GM23338 (cell line): ENCODE data around the gene ICE1. TPM values are rescaled to one million over a fixed set of nuclear protein-coding genes. Genes with fewer than 3 reads are reported as not detected.

Experiments
- ATAC-seq: fragments of 200-7000 bp; cut with Tn5 transposase; 3 replicates; pipeline ENCODE4 v1.9.1; 2020
- DNase-seq: peaks from one replicate; pipeline ENCODE4 v3.0.0-alpha.2; 2015; ENCODE audit warnings: low spot score
- H2AFZ ChIP-seq: fragments of 200-600 bp; sonication (generic); 2 replicates; pipeline ENCODE4 v1.8.0; 2016; ENCODE audit warnings: antibody characterized with exemption, mild to moderate bottlenecking, moderate library complexity
- H3F3A ChIP-seq: fragments of 200-600 bp; sonication (generic); replicated peaks from 2 replicates; pipeline ENCODE4 v1.8.0; 2017; ENCODE audit warnings: antibody characterized with exemption, mixed run types, low read depth
- H3K27ac ChIP-seq: fragments of 200-600 bp; sonication (generic); 2 replicates; pipeline ENCODE4 v1.6.1; 2016; ENCODE audit warnings: low read depth
- H3K27me3 ChIP-seq: fragments of 200-600 bp; sonication (generic); 2 replicates; pipeline ENCODE4 v1.8.0; 2016; ENCODE audit warnings: mild to moderate bottlenecking, mixed run types, moderate library complexity; ENCODE audit not compliant: insufficient read depth
- H3K36me3 ChIP-seq: fragments of 200-600 bp; sonication (generic); 2 replicates; pipeline ENCODE4 v1.8.0; 2016; ENCODE audit warnings: mild to moderate bottlenecking; ENCODE audit not compliant: insufficient read depth
- H3K4me1 ChIP-seq: fragments of 200-600 bp; sonication (generic); 2 replicates; pipeline ENCODE4 v1.8.0; 2016; ENCODE audit warnings: mild to moderate bottlenecking, moderate library complexity; ENCODE audit not compliant: insufficient read depth
- H3K4me2 ChIP-seq: fragments of 200-600 bp; sonication (generic); 2 replicates; pipeline ENCODE4 v1.7.1; 2017; ENCODE audit warnings: mixed run types
- H3K4me3 ChIP-seq: fragments of 200-600 bp; sonication (generic); 2 replicates; pipeline ENCODE4 v1.6.1; 2016; ENCODE audit warnings: mixed run types
- H3K79me2 ChIP-seq: fragments of 200-600 bp; sonication (generic); replicated peaks from 2 replicates; pipeline ENCODE4 v1.8.0; 2017; ENCODE audit warnings: mild to moderate bottlenecking; ENCODE audit not compliant: insufficient read depth
- H3K9me2 ChIP-seq: fragments of 200-600 bp; sonication (generic); 2 replicates; pipeline ENCODE4 v1.8.0; 2017; ENCODE audit not compliant: insufficient read depth
- H4K20me1 ChIP-seq: fragments of 200-600 bp; sonication (generic); replicated peaks from 2 replicates; pipeline ENCODE4 v1.8.0; 2017; ENCODE audit warnings: mild to moderate bottlenecking; ENCODE audit not compliant: insufficient read depth
- H3K27ac Mint-ChIP-seq: 2 replicates; pipeline ENCODE4 v1.8.0; 2020; ENCODE audit warnings: inconsistent platforms, mild to moderate bottlenecking, moderate library complexity, mixed read lengths
- H3K27me3 Mint-ChIP-seq: 3 replicates; pipeline ENCODE4 v1.8.0; 2022; ENCODE audit warnings: low read depth, mild to moderate bottlenecking, moderate library complexity, mixed read lengths, inconsistent platforms; ENCODE audit not compliant: insufficient read depth, poor library complexity
- H3K36me3 Mint-ChIP-seq: 3 replicates; pipeline ENCODE4 v1.8.0; 2021; ENCODE audit warnings: low read depth, mild to moderate bottlenecking, inconsistent platforms, moderate library complexity, mixed read lengths
- H3K4me1 Mint-ChIP-seq: 3 replicates; pipeline ENCODE4 v1.8.0; 2020; ENCODE audit warnings: mild to moderate bottlenecking, inconsistent platforms, mixed read lengths
- H3K4me3 Mint-ChIP-seq: 3 replicates; pipeline ENCODE4 v1.8.0; 2021; ENCODE audit warnings: moderate library complexity, mild to moderate bottlenecking, inconsistent platforms, mixed read lengths
- H3K9me3 Mint-ChIP-seq: 3 replicates; pipeline ENCODE4 v1.8.0; 2020; ENCODE audit warnings: moderate library complexity, mild to moderate bottlenecking, inconsistent platforms, mixed read lengths
- CREB1 ChIP-seq: fragments of 250-450 bp; sonication (Bioruptor Pico); IDR thresholded peaks from 2 replicates; pipeline ENCODE4 v1.5.0; 2020; ENCODE audit warnings: low read depth, mild to moderate bottlenecking, moderate library complexity
- ETS1 ChIP-seq: IDR thresholded peaks from 2 replicates; pipeline ENCODE4 v1.6.1; 2016; ENCODE audit warnings: antibody characterized with exemption
- EZH2 ChIP-seq: fragments of 200-600 bp; sonication (generic); IDR thresholded peaks from one replicate; pipeline ENCODE4 v1.8.0; 2017; ENCODE audit warnings: antibody characterized with exemption, mild to moderate bottlenecking, low read depth; ENCODE audit not compliant: unreplicated experiment
- NANOG ChIP-seq: IDR thresholded peaks from 2 replicates; pipeline ENCODE4 v1.6.1; 2016; ENCODE audit warnings: antibody characterized with exemption, borderline replicate concordance
- POLR2AphosphoS5 ChIP-seq: IDR thresholded peaks from 2 replicates; pipeline ENCODE4 v1.6.1; 2016; ENCODE audit warnings: antibody characterized with exemption, low read depth
- STAT1 ChIP-seq: IDR thresholded peaks from one replicate; pipeline ENCODE4 v1.6.1; 2016; ENCODE audit warnings: antibody characterized with exemption; ENCODE audit not compliant: unreplicated experiment
- ZNF114 ChIP-seq: fragments of 250-450 bp; sonication (Bioruptor Pico); IDR thresholded peaks from 2 replicates; pipeline ENCODE4 v1.5.0; 2020; ENCODE audit warnings: mild to moderate bottlenecking, moderate library complexity
- polyA plus RNA-seq: library from polyadenylated mRNA; unstranded; fragments of >200 nt; fragmentation: Nextera tagmentation; extraction: Ambion mirVana; gene quantifications from 2 replicates; pipeline ENCODE4 v1.2.1, GENCODE V29; 2016
- total RNA-seq: library from RNA; depleted of rRNA; stranded (reverse); fragments of >200 nt; shearing (Covaris generic); gene quantifications from 2 replicates; pipeline ENCODE4 v1.2.3, GENCODE V29; 2014
- TF ChIP-seq, protein P1 (sequence below): fragments of 250-450 bp; sonication (Bioruptor Pico); IDR thresholded peaks from 2 replicates; pipeline ENCODE4 v1.5.0; 2020; ENCODE audit warnings: mild to moderate bottlenecking, moderate library complexity
- TF ChIP-seq, protein P2 (sequence below), 2 experiments: fragments of 200-600 bp in 1 of 2; sonication (generic) in 1 of 2; conservative IDR thresholded peaks; 2 replicates each; pipeline versions ENCODE4 v1.5.1 to v1.6.1; 2016 to 2017; ENCODE audit warnings: antibody characterized with exemption in 2 of 2, low read depth in 2 of 2, mild to moderate bottlenecking in 2 of 2, moderate library complexity in 1 of 2

ICE1 gene
- total and polyA plus RNA-seq, 2 experiments from 2014 or later: 59.5 to 65.1 TPM

GRCh38 chr5:5521478-5521877 lies 99.0 kb downstream of the ICE1 start:
- Histone ChIP-seq H4K20me1 (no peaks in the 10 kb centered on the region), H3K9me2 (peaks cover 20% of the 10 kb centered on the region), H3K79me2 (no peaks in the 10 kb centered on the region), H3K4me3 (no peak overlapping the region), H3K27me3 (no peaks in the 10 kb centered on the region), H2AFZ (no peak overlapping the region), H3K4me2 (peak overlapping the region; percentile 11; the same call in 1 of the 2 replicates), H3K4me1 (peaks cover 27% of the 10 kb centered on the region), H3K27ac (peak overlapping the region; percentile 95), H3K36me3 (no peaks in the 10 kb centered on the region), H3F3A (no peaks in the 10 kb centered on the region)
- TF ChIP-seq CREB1 (CRISPR knock-in tag) (no peak), NANOG (no peak), ETS1 (no peak), EZH2 (no peak), POLR2AphosphoS5 (no peak), STAT1 (no peak), ZNF114 (CRISPR knock-in tag) (no peak)
- TF ChIP-seq, protein P1, sequence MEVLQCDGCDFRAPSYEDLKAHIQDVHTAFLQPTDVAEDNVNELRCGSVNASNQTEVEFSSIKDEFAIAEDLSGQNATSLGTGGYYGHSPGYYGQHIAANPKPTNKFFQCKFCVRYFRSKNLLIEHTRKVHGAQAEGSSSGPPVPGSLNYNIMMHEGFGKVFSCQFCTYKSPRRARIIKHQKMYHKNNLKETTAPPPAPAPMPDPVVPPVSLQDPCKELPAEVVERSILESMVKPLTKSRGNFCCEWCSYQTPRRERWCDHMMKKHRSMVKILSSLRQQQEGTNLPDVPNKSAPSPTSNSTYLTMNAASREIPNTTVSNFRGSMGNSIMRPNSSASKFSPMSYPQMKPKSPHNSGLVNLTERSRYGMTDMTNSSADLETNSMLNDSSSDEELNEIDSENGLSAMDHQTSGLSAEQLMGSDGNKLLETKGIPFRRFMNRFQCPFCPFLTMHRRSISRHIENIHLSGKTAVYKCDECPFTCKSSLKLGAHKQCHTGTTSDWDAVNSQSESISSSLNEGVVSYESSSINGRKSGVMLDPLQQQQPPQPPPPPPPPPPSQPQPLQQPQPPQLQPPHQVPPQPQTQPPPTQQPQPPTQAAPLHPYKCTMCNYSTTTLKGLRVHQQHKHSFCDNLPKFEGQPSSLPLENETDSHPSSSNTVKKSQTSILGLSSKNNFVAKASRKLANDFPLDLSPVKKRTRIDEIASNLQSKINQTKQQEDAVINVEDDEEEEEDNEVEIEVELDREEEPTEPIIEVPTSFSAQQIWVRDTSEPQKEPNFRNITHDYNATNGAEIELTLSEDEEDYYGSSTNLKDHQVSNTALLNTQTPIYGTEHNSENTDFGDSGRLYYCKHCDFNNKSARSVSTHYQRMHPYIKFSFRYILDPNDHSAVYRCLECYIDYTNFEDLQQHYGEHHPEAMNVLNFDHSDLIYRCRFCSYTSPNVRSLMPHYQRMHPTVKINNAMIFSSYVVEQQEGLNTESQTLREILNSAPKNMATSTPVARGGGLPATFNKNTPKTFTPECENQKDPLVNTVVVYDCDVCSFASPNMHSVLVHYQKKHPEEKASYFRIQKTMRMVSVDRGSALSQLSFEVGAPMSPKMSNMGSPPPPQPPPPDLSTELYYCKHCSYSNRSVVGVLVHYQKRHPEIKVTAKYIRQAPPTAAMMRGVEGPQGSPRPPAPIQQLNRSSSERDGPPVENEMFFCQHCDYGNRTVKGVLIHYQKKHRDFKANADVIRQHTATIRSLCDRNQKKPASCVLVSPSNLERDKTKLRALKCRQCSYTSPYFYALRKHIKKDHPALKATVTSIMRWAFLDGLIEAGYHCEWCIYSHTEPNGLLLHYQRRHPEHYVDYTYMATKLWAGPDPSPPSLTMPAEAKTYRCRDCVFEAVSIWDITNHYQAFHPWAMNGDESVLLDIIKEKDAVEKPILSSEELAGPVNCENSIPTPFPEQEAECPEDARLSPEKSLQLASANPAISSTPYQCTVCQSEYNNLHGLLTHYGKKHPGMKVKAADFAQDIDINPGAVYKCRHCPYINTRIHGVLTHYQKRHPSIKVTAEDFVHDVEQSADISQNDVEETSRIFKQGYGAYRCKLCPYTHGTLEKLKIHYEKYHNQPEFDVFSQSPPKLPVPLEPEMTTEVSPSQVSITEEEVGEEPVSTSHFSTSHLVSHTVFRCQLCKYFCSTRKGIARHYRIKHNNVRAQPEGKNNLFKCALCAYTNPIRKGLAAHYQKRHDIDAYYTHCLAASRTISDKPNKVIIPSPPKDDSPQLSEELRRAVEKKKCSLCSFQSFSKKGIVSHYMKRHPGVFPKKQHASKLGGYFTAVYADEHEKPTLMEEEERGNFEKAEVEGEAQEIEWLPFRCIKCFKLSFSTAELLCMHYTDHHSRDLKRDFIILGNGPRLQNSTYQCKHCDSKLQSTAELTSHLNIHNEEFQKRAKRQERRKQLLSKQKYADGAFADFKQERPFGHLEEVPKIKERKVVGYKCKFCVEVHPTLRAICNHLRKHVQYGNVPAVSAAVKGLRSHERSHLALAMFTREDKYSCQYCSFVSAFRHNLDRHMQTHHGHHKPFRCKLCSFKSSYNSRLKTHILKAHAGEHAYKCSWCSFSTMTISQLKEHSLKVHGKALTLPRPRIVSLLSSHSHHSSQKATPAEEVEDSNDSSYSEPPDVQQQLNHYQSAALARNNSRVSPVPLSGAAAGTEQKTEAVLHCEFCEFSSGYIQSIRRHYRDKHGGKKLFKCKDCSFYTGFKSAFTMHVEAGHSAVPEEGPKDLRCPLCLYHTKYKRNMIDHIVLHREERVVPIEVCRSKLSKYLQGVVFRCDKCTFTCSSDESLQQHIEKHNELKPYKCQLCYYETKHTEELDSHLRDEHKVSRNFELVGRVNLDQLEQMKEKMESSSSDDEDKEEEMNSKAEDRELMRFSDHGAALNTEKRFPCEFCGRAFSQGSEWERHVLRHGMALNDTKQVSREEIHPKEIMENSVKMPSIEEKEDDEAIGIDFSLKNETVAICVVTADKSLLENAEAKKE (CRISPR knock-in tag): no peak
- TF ChIP-seq, protein P2, sequence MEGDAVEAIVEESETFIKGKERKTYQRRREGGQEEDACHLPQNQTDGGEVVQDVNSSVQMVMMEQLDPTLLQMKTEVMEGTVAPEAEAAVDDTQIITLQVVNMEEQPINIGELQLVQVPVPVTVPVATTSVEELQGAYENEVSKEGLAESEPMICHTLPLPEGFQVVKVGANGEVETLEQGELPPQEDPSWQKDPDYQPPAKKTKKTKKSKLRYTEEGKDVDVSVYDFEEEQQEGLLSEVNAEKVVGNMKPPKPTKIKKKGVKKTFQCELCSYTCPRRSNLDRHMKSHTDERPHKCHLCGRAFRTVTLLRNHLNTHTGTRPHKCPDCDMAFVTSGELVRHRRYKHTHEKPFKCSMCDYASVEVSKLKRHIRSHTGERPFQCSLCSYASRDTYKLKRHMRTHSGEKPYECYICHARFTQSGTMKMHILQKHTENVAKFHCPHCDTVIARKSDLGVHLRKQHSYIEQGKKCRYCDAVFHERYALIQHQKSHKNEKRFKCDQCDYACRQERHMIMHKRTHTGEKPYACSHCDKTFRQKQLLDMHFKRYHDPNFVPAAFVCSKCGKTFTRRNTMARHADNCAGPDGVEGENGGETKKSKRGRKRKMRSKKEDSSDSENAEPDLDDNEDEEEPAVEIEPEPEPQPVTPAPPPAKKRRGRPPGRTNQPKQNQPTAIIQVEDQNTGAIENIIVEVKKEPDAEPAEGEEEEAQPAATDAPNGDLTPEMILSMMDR (conservative IDR thresholded peaks at IDR 0.05; ENCODE audit: low read depth in 2 of 2): no peak
- no peak overlapping the region; the same call in 1 of the 2 replicates for H3K27ac Mint-ChIP-seq
- H3K9me3 Mint-ChIP-seq: peaks cover 15% of the 10 kb centered on the region
- no peak for ATAC-seq
- DNase-seq: no peak
- peaks cover 4% of the 10 kb centered on the region for H3K27me3 Mint-ChIP-seq
- peaks cover 24% of the 10 kb centered on the region for H3K36me3 Mint-ChIP-seq
- H3K4me3 Mint-ChIP-seq: no peak overlapping the region
- peaks cover 26% of the 10 kb centered on the region for H3K4me1 Mint-ChIP-seq
